Fibroblast of skin of right biceps (primary cell): ENCODE results near the gene GNAS.

Experiments used
- DNase-seq: peaks from one replicate; pipeline ENCODE4 v3.0.0-alpha.2; 2013

Gene GNAS

GRCh38 chr20:58854638-58855471, 2.3 kb downstream of the GNAS start:
- DNase-seq, result no peak

GRCh38 chr20:58855506-58856389, 3.2 kb downstream of the GNAS start:
- DNase-seq, result no peak

GRCh38 chr20:58863044-58863790, 10.7 kb downstream of the GNAS start:
- DNase-seq, result no peak

GRCh38 chr20:58864346-58864745, 11.8 kb downstream of the GNAS start:
- no peak for DNase-seq

- no peak for DNase-seq
These were observed 13.3 kb downstream of the GNAS start for GRCh38 chr20:58865843-58866242.

GRCh38 chr20:58867211-58867610, 14.7 kb downstream of the GNAS start:
- DNase-seq, result no peak

GRCh38 chr20:58868795-58869194, 16.3 kb downstream of the GNAS start:
- no peak for DNase-seq

- no peak for DNase-seq
These were observed 17.2 kb downstream of the GNAS start for GRCh38 chr20:58869662-58870227.

GRCh38 chr20:58870293-58871014, 17.9 kb downstream of the GNAS start:
- peak; percentile 56 for DNase-seq

- no peak for DNase-seq
These were observed 19.1 kb downstream of the GNAS start for GRCh38 chr20:58871533-58872102.

- DNase-seq, result no peak
These were observed 22.0 kb downstream of the GNAS start for GRCh38 chr20:58874469-58874868.

- no peak for DNase-seq
These were observed 22.6 kb downstream of the GNAS start for GRCh38 chr20:58875111-58875510.

GRCh38 chr20:58875541-58876134, 23.1 kb downstream of the GNAS start:
- DNase-seq, result peak; percentile 85

GRCh38 chr20:58876437-58876836, 23.9 kb downstream of the GNAS start:
- peak; percentile 39 for DNase-seq

GRCh38 chr20:58877050-58877975, 24.8 kb downstream of the GNAS start:
- DNase-seq, result no peak

- DNase-seq, result no peak
These were observed 25.5 kb downstream of the GNAS start for GRCh38 chr20:58877976-58878360.

GRCh38 chr20:58878399-58878798, 25.9 kb downstream of the GNAS start:
- no peak for DNase-seq

GRCh38 chr20:58880441-58880840, 27.9 kb downstream of the GNAS start:
- DNase-seq, result no peak

- DNase-seq, result no peak
These were observed 28.7 kb downstream of the GNAS start for GRCh38 chr20:58880994-58881752.
